Mesenchymal stem cell (in vitro differentiated cells and primary cell): ENCODE data around the gene ASPRV1. TPM values are rescaled to one million over a fixed set of nuclear protein-coding genes. Genes with fewer than 3 reads are reported as not detected.

Experiments
- DNase-seq: peaks from one replicate; pipeline ENCODE4 v3.0.0-alpha.2; 2013
- H2AFZ ChIP-seq: one replicate; pipeline ENCODE4 v1.6.1; 2013; ENCODE audit warnings: low read depth, mild to moderate bottlenecking, control low read depth, inconsistent platforms, low read length, moderate library complexity
- H2AK5ac ChIP-seq: 2 replicates; pipeline ENCODE4 v1.6.1; 2013; ENCODE audit warnings: low read length, moderate library complexity, mild to moderate bottlenecking, inconsistent platforms; ENCODE audit not compliant: severe bottlenecking
- H2BK120ac ChIP-seq: one replicate; pipeline ENCODE4 v1.6.1; 2013; ENCODE audit warnings: low read depth, mild to moderate bottlenecking, inconsistent platforms, low read length, moderate library complexity
- H2BK12ac ChIP-seq, 2 experiments: one replicate each; pipeline ENCODE4 v1.6.1; 2013; ENCODE audit warnings: inconsistent platforms in 2 of 2, low read length in 2 of 2, mild to moderate bottlenecking in 2 of 2, moderate library complexity in 2 of 2, control low read depth in 1 of 2
- H2BK15ac ChIP-seq: one replicate; pipeline ENCODE4 v1.6.1; 2013; ENCODE audit warnings: mild to moderate bottlenecking, low read depth, inconsistent platforms; ENCODE audit not compliant: poor library complexity, severe bottlenecking
- H2BK5ac ChIP-seq: 2 replicates; pipeline ENCODE4 v1.6.1; 2013; ENCODE audit warnings: low read depth, mild to moderate bottlenecking, low read length, control low read depth, inconsistent platforms; ENCODE audit not compliant: poor library complexity, severe bottlenecking
- H3K14ac ChIP-seq, 2 experiments: one replicate each; pipeline ENCODE4 v1.6.1; 2013; ENCODE audit warnings: inconsistent platforms in 2 of 2, low read length in 2 of 2, control low read depth in 1 of 2, mild to moderate bottlenecking in 1 of 2, moderate library complexity in 1 of 2
- H3K18ac ChIP-seq, 2 experiments: one replicate each; pipeline ENCODE4 v1.6.1; 2013; ENCODE audit warnings: inconsistent platforms in 2 of 2, low read length in 2 of 2, control low read depth in 1 of 2, low read depth in 1 of 2, mild to moderate bottlenecking in 1 of 2
- H3K23ac ChIP-seq, 2 experiments: one replicate each; pipeline ENCODE4 v1.6.1; 2013; ENCODE audit warnings: inconsistent platforms in 2 of 2, low read length in 2 of 2, mild to moderate bottlenecking in 2 of 2, moderate library complexity in 2 of 2, control low read depth in 1 of 2
- H3K27ac ChIP-seq: 2 replicates; pipeline ENCODE4 v1.5.1; 2013; ENCODE audit warnings: mild to moderate bottlenecking, moderate library complexity, low read length, control low read depth, inconsistent platforms; ENCODE audit not compliant: poor library complexity, severe bottlenecking
- H3K27me3 ChIP-seq, 2 experiments: 2 replicates each; pipeline versions ENCODE4 v1.6.1 to v1.7.0; 2013; ENCODE audit warnings: low read length in 2 of 2, mild to moderate bottlenecking in 2 of 2, moderate library complexity in 2 of 2, control low read depth in 1 of 2, inconsistent platforms in 1 of 2; ENCODE audit not compliant: control insufficient read depth in 1 of 2, insufficient read depth in 1 of 2
- H3K36me3 ChIP-seq, 2 experiments: 2 replicates each; pipeline versions ENCODE4 v1.6.1 to v1.7.0; 2013; ENCODE audit warnings: low read length in 2 of 2, control low read depth in 1 of 2, inconsistent platforms in 1 of 2, low read depth in 1 of 2, mild to moderate bottlenecking in 1 of 2; ENCODE audit not compliant: insufficient read depth in 2 of 2, control insufficient read depth in 1 of 2
- H3K4ac ChIP-seq, 2 experiments: one replicate each; pipeline ENCODE4 v1.6.1; 2013; ENCODE audit warnings: inconsistent platforms in 2 of 2, low read length in 2 of 2, mild to moderate bottlenecking in 2 of 2, moderate library complexity in 2 of 2, control low read depth in 1 of 2, low read depth in 1 of 2
- H3K4me1 ChIP-seq: 2 replicates; pipeline ENCODE4 v1.6.1; 2013; ENCODE audit warnings: low read depth, low read length, control low read depth; ENCODE audit not compliant: control insufficient read depth, insufficient read depth
- H3K4me2 ChIP-seq: 2 replicates; pipeline ENCODE4 v1.6.1; 2013; ENCODE audit warnings: low read length, mild to moderate bottlenecking, inconsistent platforms; ENCODE audit not compliant: poor library complexity, severe bottlenecking
- H3K4me3 ChIP-seq, 2 experiments: 2 replicates each; pipeline versions ENCODE4 v1.5.1 to v1.7.0; 2013; ENCODE audit warnings: low read length in 2 of 2, mild to moderate bottlenecking in 2 of 2, control low read depth in 1 of 2, low read depth in 1 of 2; ENCODE audit not compliant: insufficient read depth in 1 of 2
- H3K79me1 ChIP-seq: replicated peaks from 2 replicates; pipeline ENCODE4 v1.6.1; 2013; ENCODE audit warnings: mild to moderate bottlenecking, control low read depth, low read length, inconsistent platforms; ENCODE audit not compliant: poor library complexity, severe bottlenecking
- H3K9ac ChIP-seq: 2 replicates; pipeline ENCODE4 v1.7.0; 2013; ENCODE audit warnings: mild to moderate bottlenecking, low read length, moderate library complexity
- H3K9me3 ChIP-seq: 2 replicates; pipeline ENCODE4 v1.7.0; 2013; ENCODE audit warnings: mild to moderate bottlenecking, low read length; ENCODE audit not compliant: control insufficient read depth
- H4K8ac ChIP-seq: one replicate; pipeline ENCODE4 v1.6.1; 2013; ENCODE audit warnings: inconsistent platforms, mild to moderate bottlenecking, low read length, moderate library complexity
- H4K91ac ChIP-seq: one replicate; pipeline ENCODE4 v1.6.1; 2013; ENCODE audit warnings: mild to moderate bottlenecking, low read length, inconsistent platforms
- WGBS: methylation state at CpG from one replicate; pipeline ENCODE4 v1.1.7; 2013; ENCODE audit warnings: mixed read lengths; 5-methylcytosine and 5-hydroxymethylcytosine counted together
- polyA plus RNA-seq, 2 experiments: library from polyadenylated mRNA; stranded (reverse); fragments of 200-250 nt; gene quantifications; one replicate each; pipeline ENCODE4 v1.2.3, GENCODE V29; 2013

The ASPRV1 gene
- 0.08 TPM for polyA plus RNA-seq (2013, experiment 1 of 2)
- 0.15 TPM for polyA plus RNA-seq (2013, experiment 2 of 2)

- no peak within 1 kb of the TSS for H3K4me3 ChIP-seq
- no peak within 1 kb of the TSS for H4K8ac ChIP-seq
- no peak within 1 kb of the TSS for H3K4me2 ChIP-seq
- H3K23ac ChIP-seq = no peak within 1 kb of the TSS
- H3K79me1 ChIP-seq = no peaks in the 10 kb centered on the region
- no peaks in the 10 kb centered on the region for H3K9me3 ChIP-seq
- H2BK5ac ChIP-seq = no peak within 1 kb of the TSS
- H4K91ac ChIP-seq = no peak within 1 kb of the TSS
- H2BK15ac ChIP-seq = no peak within 1 kb of the TSS
- no peak within 1 kb of the TSS for H2BK12ac ChIP-seq
- H2BK120ac ChIP-seq = no peak within 1 kb of the TSS
- DNase-seq = no peak
- H2AK5ac ChIP-seq = no peak within 1 kb of the TSS
- no peak within 1 kb of the TSS for H3K4ac ChIP-seq
- no peaks in the 10 kb centered on the region for H3K36me3 ChIP-seq
- peaks cover 28 to 45% of the 10 kb centered on the region in 2 experiments for H3K27me3 ChIP-seq
- no peak within 1 kb of the TSS for H3K9ac ChIP-seq
- H2AFZ ChIP-seq = no peak within 1 kb of the TSS
- WGBS = 86% methylated on average over 14 of the region's 14 CpGs
- H3K4me1 ChIP-seq = no peaks in the 10 kb centered on the region
- no peak within 1 kb of the TSS for H3K27ac ChIP-seq
- H3K18ac ChIP-seq = no peak within 1 kb of the TSS
- H3K14ac ChIP-seq = no peak within 1 kb of the TSS
These were observed at the start of gene ASPRV1 for GRCh38 chr2:69961496-69961895. Gene ASPRV1 (minus strand): TSS chr2:69961631. CDS start chr2:69961436, 195 bp downstream.

GRCh38 chr2:70010576-70011111 lies 49.2 kb upstream of the ASPRV1 start:
- H3K18ac ChIP-seq = no peak overlapping the region
- no peak overlapping the region for H3K4me3 ChIP-seq
- H2BK5ac ChIP-seq = no peak overlapping the region
- H3K36me3 ChIP-seq = no peaks in the 10 kb centered on the region
- H3K27me3 ChIP-seq = no peaks in the 10 kb centered on the region
- no peak overlapping the region for H3K9ac ChIP-seq
- H4K91ac ChIP-seq = no peak overlapping the region
- WGBS = 88% methylated on average over 1 of the region's 2 CpGs
- H3K4me2 ChIP-seq = no peak overlapping the region
- no peak overlapping the region for H2AFZ ChIP-seq
- DNase-seq = no peak
- H3K4ac ChIP-seq = no peak overlapping the region
- H2BK15ac ChIP-seq = no peak overlapping the region
- H3K4me1 ChIP-seq = no peaks in the 10 kb centered on the region
- no peak overlapping the region for H3K23ac ChIP-seq
- H3K14ac ChIP-seq = no peak overlapping the region
- H2BK12ac ChIP-seq = no peak overlapping the region
- no peak overlapping the region for H2AK5ac ChIP-seq
- no peaks in the 10 kb centered on the region for H3K79me1 ChIP-seq
- H3K27ac ChIP-seq = no peak overlapping the region
- H2BK120ac ChIP-seq = no peak overlapping the region
- no peak overlapping the region for H4K8ac ChIP-seq
- H3K9me3 ChIP-seq = no peaks in the 10 kb centered on the region

GRCh38 chr2:70009762-70010575 lies 48.5 kb upstream of the ASPRV1 start:
- Histone ChIP-seq H3K4me1 (no peaks in the 10 kb centered on the region), H3K9ac (no peak overlapping the region), H2BK120ac (no peak overlapping the region), H3K79me1 (no peaks in the 10 kb centered on the region), H2AFZ (no peak overlapping the region), H4K8ac (no peak overlapping the region), H3K9me3 (no peaks in the 10 kb centered on the region), H3K4me3 (no peak overlapping the region), H2BK15ac (no peak overlapping the region), H3K18ac (no peak overlapping the region), H3K23ac (no peak overlapping the region), H3K36me3 (no peaks in the 10 kb centered on the region), H2BK12ac (no peak overlapping the region), H2AK5ac (no peak overlapping the region), H3K14ac (no peak overlapping the region), H4K91ac (no peak overlapping the region), H3K4ac (no peak overlapping the region), H3K27me3 (no peaks in the 10 kb centered on the region), H3K4me2 (no peak overlapping the region), H2BK5ac (no peak overlapping the region), H3K27ac (no peak overlapping the region)
- DNase-seq = no peak
- WGBS = 95% methylated on average over 12 of the region's 12 CpGs

GRCh38 chr2:70008290-70008689 lies 46.9 kb upstream of the ASPRV1 start:
- no peaks in the 10 kb centered on the region for H3K27me3 ChIP-seq
- no peaks in the 10 kb centered on the region for H3K4me1 ChIP-seq
- H3K4me3 ChIP-seq = no peak overlapping the region
- H3K36me3 ChIP-seq = no peaks in the 10 kb centered on the region
- H3K27ac ChIP-seq = no peak overlapping the region
- DNase-seq = no peak
- no peak overlapping the region for H2AK5ac ChIP-seq
- H3K4me2 ChIP-seq = no peak overlapping the region
- H4K8ac ChIP-seq = no peak overlapping the region
- no peak overlapping the region for H3K14ac ChIP-seq
- H3K9ac ChIP-seq = no peak overlapping the region
- no peak overlapping the region for H3K4ac ChIP-seq
- no peak overlapping the region for H2AFZ ChIP-seq
- H2BK120ac ChIP-seq = no peak overlapping the region
- no peak overlapping the region for H2BK15ac ChIP-seq
- H3K79me1 ChIP-seq = no peaks in the 10 kb centered on the region
- H4K91ac ChIP-seq = no peak overlapping the region
- no peak overlapping the region for H3K23ac ChIP-seq
- H2BK5ac ChIP-seq = no peak overlapping the region
- H3K18ac ChIP-seq = no peak overlapping the region
- no peak overlapping the region for H2BK12ac ChIP-seq
- over 99% methylated on average over 3 of the region's 3 CpGs for WGBS
- no peaks in the 10 kb centered on the region for H3K9me3 ChIP-seq
